Measurements from ENCODE around the gene GRPEL1. TPM values are rescaled to one million over a fixed set of nuclear protein-coding genes. Genes with fewer than 3 reads are reported as not detected.

GRPEL1 gene
- total RNA-seq, 1 experiment from 2014 or later: 30.7 TPM

- no peaks in the 10 kb centered on the region for H3K27me3 ChIP-seq (ENCODE audit: control insufficient read depth, insufficient read depth, low read length)
- H3K4me3 ChIP-seq (ENCODE audit: insufficient read depth, low read depth, low read length): no peak overlapping the region
- peaks cover 28% of the 10 kb centered on the region for H3K36me3 ChIP-seq (replicated peaks; ENCODE audit: control insufficient read depth, insufficient read depth, low read length)
- DNase-seq: no peak
Measured at GRCh38 chr4:7063362-7063761, 4.5 kb downstream of the GRPEL1 start.

- Histone ChIP-seq H3K27me3 (ENCODE audit: control insufficient read depth, insufficient read depth, low read length) (no peaks in the 10 kb centered on the region), H3K36me3 (replicated peaks; ENCODE audit: control insufficient read depth, insufficient read depth, low read length) (peaks cover 28% of the 10 kb centered on the region), H3K4me3 (ENCODE audit: insufficient read depth, low read depth, low read length) (no peak overlapping the region)
- no peak for DNase-seq
Measured at GRCh38 chr4:7062816-7063215, 5.0 kb downstream of the GRPEL1 start.

- no peak overlapping the region for H3K4me3 ChIP-seq (ENCODE audit: insufficient read depth, low read depth, low read length)
Measured at GRCh38 chr4:7061815-7062214, 6.0 kb downstream of the GRPEL1 start.

GRCh38 chr4:7060346-7061150, 7.3 kb downstream of the GRPEL1 start:
- H3K27me3 ChIP-seq (ENCODE audit: control insufficient read depth, insufficient read depth, low read length): no peaks in the 10 kb centered on the region
- no peak for DNase-seq
- H3K4me3 ChIP-seq (ENCODE audit: insufficient read depth, low read depth, low read length): no peak overlapping the region
- H3K36me3 ChIP-seq (replicated peaks; ENCODE audit: control insufficient read depth, insufficient read depth, low read length): peaks cover 28% of the 10 kb centered on the region

More at GRCh38 chr4:7061815-7062214, 6.0 kb downstream of the GRPEL1 start:
- Histone ChIP-seq H3K36me3 (replicated peaks; ENCODE audit: control insufficient read depth, insufficient read depth, low read length) (peaks cover 28% of the 10 kb centered on the region), H3K27me3 (ENCODE audit: control insufficient read depth, insufficient read depth, low read length) (no peaks in the 10 kb centered on the region)
- no peak for DNase-seq

GRCh38 chr4:7059662-7060061, 8.2 kb downstream of the GRPEL1 start:
- H3K27me3 ChIP-seq (ENCODE audit: control insufficient read depth, insufficient read depth, low read length): no peaks in the 10 kb centered on the region
- no peak for DNase-seq
- H3K36me3 ChIP-seq (replicated peaks; ENCODE audit: control insufficient read depth, insufficient read depth, low read length): peaks cover 27% of the 10 kb centered on the region
- no peak overlapping the region for H3K4me3 ChIP-seq (ENCODE audit: insufficient read depth, low read depth, low read length)

GRCh38 chr4:7058792-7059191, 9.1 kb downstream of the GRPEL1 start:
- no peak for DNase-seq
- peaks cover 21% of the 10 kb centered on the region for H3K36me3 ChIP-seq (replicated peaks; ENCODE audit: control insufficient read depth, insufficient read depth, low read length)

GRCh38 chr4:7055990-7056325, 11.9 kb downstream of the GRPEL1 start:
- no peak overlapping the region for H3K4me3 ChIP-seq (ENCODE audit: insufficient read depth, low read depth, low read length)
- peaks cover 3% of the 10 kb centered on the region for H3K36me3 ChIP-seq (replicated peaks; ENCODE audit: control insufficient read depth, insufficient read depth, low read length)
- DNase-seq: no peak
- no peaks in the 10 kb centered on the region for H3K27me3 ChIP-seq (ENCODE audit: control insufficient read depth, insufficient read depth, low read length)

More at GRCh38 chr4:7058792-7059191, 9.1 kb downstream of the GRPEL1 start:
- Histone ChIP-seq H3K27me3 (ENCODE audit: control insufficient read depth, insufficient read depth, low read length) (no peaks in the 10 kb centered on the region), H3K4me3 (ENCODE audit: insufficient read depth, low read depth, low read length) (no peak overlapping the region)

GRCh38 chr4:7055111-7055989, 12.5 kb downstream of the GRPEL1 start:
- Histone ChIP-seq H3K36me3 (replicated peaks; ENCODE audit: control insufficient read depth, insufficient read depth, low read length) (peaks cover 1% of the 10 kb centered on the region; the same call in 1 of the 2 replicates), H3K27me3 (ENCODE audit: control insufficient read depth, insufficient read depth, low read length) (no peaks in the 10 kb centered on the region), H3K4me3 (ENCODE audit: insufficient read depth, low read depth, low read length) (no peak overlapping the region)
- DNase-seq: no peak

- peaks cover 1% of the 10 kb centered on the region; the same call in 1 of the 2 replicates for H3K36me3 ChIP-seq (replicated peaks; ENCODE audit: control insufficient read depth, insufficient read depth, low read length)
- DNase-seq: no peak
- no peak overlapping the region for H3K4me3 ChIP-seq (ENCODE audit: insufficient read depth, low read depth, low read length)
- no peaks in the 10 kb centered on the region for H3K27me3 ChIP-seq (ENCODE audit: control insufficient read depth, insufficient read depth, low read length)
Measured at GRCh38 chr4:7054106-7054880, 13.6 kb downstream of the GRPEL1 start.

- no peak overlapping the region for H3K4me3 ChIP-seq (ENCODE audit: insufficient read depth, low read depth, low read length)
- no peaks in the 10 kb centered on the region for H3K27me3 ChIP-seq (ENCODE audit: control insufficient read depth, insufficient read depth, low read length)
- peaks cover 1% of the 10 kb centered on the region; the same call in 1 of the 2 replicates for H3K36me3 ChIP-seq (replicated peaks; ENCODE audit: control insufficient read depth, insufficient read depth, low read length)
- DNase-seq: no peak
Measured at GRCh38 chr4:7052923-7053715, 14.7 kb downstream of the GRPEL1 start.

GRCh38 chr4:7052313-7052712, 15.6 kb downstream of the GRPEL1 start:
- Histone ChIP-seq H3K27me3 (ENCODE audit: control insufficient read depth, insufficient read depth, low read length) (no peaks in the 10 kb centered on the region), H3K36me3 (replicated peaks; ENCODE audit: control insufficient read depth, insufficient read depth, low read length) (peaks cover 1% of the 10 kb centered on the region; the same call in 1 of the 2 replicates), H3K4me3 (ENCODE audit: insufficient read depth, low read depth, low read length) (no peak overlapping the region)
- DNase-seq: no peak

- no peak overlapping the region for H3K4me3 ChIP-seq (ENCODE audit: insufficient read depth, low read depth, low read length)
- DNase-seq: no peak
- peaks cover 1% of the 10 kb centered on the region; the same call in 1 of the 2 replicates for H3K36me3 ChIP-seq (replicated peaks; ENCODE audit: control insufficient read depth, insufficient read depth, low read length)
- H3K27me3 ChIP-seq (ENCODE audit: control insufficient read depth, insufficient read depth, low read length): no peaks in the 10 kb centered on the region
Measured at GRCh38 chr4:7051905-7052304, 16.0 kb downstream of the GRPEL1 start.

GRCh38 chr4:7051144-7051495, 16.7 kb downstream of the GRPEL1 start:
- H3K36me3 ChIP-seq (replicated peaks; ENCODE audit: control insufficient read depth, insufficient read depth, low read length): peaks cover 1% of the 10 kb centered on the region; the same call in 1 of the 2 replicates
- no peak for DNase-seq
- H3K27me3 ChIP-seq (ENCODE audit: control insufficient read depth, insufficient read depth, low read length): no peaks in the 10 kb centered on the region
- H3K4me3 ChIP-seq (ENCODE audit: insufficient read depth, low read depth, low read length): no peak overlapping the region

Measured in H7 (cell line).